IPS-NIHi7 (cell line): ENCODE measurements around the gene DHRS11.
A peak's percentile ranks its signal among the peaks of the same experiment; 100 is the strongest.
"Not testable (repeated sequence)": the region's sequence is repeated elsewhere in the genome, so short reads cannot be mapped to it uniquely, and the experiment has no call there.

Experiments used
- DNase-seq: peaks from one replicate; pipeline ENCODE4 v3.0.0; 2012; ENCODE audit warnings: mixed read lengths; ENCODE audit errors: extremely low spot score

The DHRS11 gene

DNA sequence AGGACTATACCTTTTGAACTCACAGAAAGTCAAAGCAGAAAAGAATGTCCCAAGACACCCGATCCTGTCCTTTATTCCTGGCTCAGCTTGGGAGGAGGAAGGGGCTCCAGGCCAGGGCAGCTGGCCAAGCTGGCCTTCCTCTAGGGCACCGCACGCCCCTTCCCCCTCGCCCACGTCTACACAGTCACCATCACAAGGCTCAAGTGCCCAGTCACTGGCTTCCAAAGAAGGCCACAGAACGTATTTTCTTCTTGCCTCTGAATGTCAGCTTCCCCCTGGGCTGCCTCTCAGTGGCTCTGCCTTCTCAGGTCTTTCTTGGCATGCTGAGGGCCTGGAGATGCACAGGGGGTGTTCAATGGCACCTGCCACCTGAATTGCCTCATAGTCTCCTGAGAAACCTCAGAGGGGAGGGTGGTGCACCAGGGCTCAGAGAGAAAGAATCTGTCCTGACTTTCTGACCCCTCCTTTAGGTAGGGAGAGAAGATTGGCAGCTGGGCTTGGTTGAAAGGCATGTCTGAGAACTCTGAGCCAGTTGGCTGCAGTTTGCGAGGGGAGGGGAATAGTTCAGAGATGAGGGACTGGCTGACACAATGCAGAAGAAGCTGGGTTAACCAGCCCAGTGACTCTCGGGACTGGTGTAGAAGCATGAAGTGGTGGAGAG lies 2.1 kb downstream of the DHRS11 start:
- no peak for DNase-seq

DNA sequence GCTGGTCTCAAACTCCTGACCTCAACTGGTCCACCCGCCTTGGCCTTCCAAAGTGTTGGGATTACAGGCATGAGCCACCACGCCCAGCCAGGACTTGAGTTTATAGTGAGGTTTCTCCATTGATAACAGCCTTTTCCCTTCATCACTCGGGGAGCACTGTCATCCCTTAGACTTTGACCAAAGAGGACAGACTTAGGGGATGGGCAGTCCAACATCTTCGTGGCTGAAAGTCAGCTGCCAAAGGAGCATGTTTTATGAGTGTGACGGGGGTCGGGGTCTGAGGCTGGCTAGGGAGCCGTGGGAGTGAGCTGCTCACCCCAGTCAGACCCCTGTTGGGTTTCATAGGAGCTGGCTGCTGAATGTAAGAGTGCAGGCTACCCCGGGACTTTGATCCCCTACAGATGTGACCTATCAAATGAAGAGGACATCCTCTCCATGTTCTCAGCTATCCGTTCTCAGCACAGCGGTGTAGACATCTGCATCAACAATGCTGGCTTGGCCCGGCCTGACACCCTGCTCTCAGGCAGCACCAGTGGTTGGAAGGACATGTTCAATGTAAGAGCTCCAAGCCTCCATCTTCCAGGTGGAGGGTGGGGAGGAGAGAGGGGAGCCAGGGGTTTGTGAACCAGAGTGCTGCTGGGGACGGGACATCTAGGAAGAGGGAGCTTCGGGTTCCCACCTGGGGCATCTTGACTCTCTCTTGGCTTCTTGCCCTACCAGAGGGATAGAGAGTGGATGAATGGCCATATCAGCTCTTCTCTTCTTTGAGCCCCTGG lies 3.1 kb downstream of the DHRS11 start:
- DNase-seq: no peak

DNA sequence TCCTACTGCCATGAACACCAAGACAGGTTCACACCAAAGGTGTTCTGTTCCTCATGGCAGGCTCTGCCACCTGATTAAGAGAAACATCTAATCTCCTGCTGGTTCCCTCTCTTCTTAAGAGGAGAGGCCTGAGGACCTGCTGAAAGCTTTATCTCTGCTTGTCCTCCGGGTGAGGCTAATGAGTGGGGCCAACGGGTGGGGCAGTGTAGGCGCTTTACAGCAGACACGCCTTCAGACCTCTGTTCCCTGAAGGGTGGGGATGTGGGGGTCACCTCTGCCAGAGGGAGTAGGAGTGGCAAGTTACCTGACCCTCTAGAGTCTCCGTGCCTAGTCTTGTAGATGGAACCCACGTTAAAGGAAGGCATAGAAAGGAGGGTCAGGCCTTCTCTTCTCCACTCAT lies 5.5 kb downstream of the DHRS11 start:
- no peak for DNase-seq

GRCh38 chr17:36597866-36598777 lies 6.4 kb downstream of the DHRS11 start:
- no peak for DNase-seq

DNA sequence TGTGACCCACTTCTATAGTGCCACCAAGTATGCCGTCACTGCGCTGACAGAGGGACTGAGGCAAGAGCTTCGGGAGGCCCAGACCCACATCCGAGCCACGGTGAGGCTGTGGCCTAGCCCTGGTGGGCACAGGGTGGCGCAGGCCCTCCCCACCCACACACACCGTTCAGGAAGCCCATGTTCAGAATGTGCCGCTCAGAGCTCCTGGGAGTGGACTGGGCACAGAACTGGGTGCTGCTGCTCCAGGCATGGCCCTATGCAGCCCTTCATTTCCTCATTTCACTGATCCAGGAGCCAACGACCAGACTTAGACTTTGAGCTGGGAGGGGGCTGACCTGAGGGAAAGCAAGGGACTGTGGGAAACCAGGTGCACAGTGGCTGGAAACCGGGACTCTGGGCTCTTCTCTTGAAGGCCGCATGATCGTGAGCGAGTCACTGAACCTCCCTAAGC lies 7.3 kb downstream of the DHRS11 start:
- no peak for DNase-seq

- DNase-seq: no peak
These were observed 8.0 kb downstream of the DHRS11 start for GRCh38 chr17:36599546-36600250.

GRCh38 chr17:36600465-36600864 lies 8.8 kb downstream of the DHRS11 start:
- DNase-seq: no peak

DNA sequence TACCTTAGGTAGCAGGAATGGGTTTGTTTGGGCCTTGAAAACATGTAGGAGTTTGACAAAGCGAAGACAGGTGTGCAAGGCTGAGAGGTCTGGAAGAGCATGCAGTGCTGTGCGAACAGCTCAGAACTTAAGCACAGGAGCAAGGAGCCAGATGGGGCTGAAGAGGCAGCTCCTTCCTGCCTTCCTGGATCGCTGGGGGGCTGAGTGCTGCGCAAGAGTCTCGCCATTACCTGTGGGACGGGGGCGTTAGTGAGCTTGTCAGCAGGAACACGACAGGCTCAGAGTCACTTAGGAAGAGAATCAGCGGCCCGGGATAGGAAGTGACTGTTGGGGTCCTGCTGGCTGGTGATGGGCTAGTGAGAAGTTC lies 9.2 kb downstream of the DHRS11 start:
- peak; percentile 56 for DNase-seq

GRCh38 chr17:36601303-36602029 lies 9.8 kb downstream of the DHRS11 start, which contains the start of gene MRM1:
MRM1 (plus strand) TSS chr17:36601583; CDS start chr17:36601811, 228 bp downstream.
- peak; percentile 92 for DNase-seq

GRCh38 chr17:36602030-36602748 lies 10.5 kb downstream of the DHRS11 start:
- DNase-seq: no peak

DNA sequence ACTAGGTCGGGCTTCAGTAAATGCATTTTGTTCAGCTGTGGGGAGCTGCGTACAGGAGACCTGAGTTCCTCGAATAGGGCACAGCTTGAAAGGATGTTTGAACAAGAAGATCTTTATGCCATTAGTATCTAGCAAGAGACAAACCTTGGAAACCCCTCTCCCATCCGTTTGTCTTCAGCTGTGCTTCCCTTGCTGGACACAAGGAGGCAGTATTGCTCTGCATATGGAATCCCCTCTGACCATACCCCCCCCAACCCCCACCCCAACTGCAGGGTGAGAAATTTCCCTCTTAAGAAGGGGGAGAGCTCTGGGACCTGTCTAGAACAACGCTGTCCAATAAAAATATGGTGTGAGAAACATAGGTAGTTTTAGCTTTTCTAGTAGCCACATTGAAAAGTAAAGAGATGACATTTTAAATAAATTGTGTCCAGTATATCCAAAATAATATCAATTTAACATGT lies 11.3 kb downstream of the DHRS11 start:
- peak; percentile 76 for DNase-seq

DNA sequence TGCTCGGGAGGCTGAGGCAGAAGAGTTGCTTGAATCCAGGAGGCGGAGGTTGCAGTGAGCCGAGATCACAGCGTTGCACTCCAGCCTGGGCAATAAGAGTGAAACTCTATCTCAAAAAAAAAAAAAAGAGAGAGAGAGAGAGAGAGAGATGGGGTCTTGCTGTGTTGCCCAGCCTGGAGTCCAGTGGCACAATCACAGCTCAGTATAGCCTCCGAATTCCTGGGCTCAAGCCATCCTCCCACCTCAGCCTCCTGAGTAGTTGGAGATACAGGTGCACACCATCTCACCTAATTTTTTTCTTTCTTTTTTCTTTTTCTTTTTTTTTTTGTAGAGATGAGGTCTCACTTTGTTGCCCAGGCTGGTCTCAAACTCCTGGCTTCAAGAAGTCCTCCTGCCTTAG lies 13.3 kb downstream of the DHRS11 start:
- not testable (repeated sequence) for DNase-seq

DNA sequence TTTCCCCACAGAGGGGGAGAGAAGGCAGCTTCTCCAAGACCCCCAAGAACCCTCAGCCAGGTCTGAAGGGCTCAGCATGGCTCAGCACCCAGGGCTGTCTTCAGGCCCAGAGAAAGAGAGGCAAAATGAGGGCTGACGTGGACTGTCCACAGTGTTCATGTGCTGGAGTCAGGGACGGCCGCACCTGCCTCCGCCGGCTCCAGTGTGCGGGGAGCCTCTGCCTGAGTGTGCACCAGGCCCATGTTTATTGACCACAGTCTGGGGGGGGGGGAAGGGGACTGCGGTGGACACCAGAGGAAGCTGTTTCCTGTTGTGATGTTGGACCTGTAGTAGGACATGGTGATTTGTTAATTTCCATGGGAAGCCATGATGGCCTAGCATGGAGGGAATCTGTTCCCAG lies 16.6 kb downstream of the DHRS11 start:
- DNase-seq: no peak

- DNase-seq: peak; percentile 52
These were observed 17.3 kb downstream of the DHRS11 start for GRCh38 chr17:36608794-36609497.

- DNase-seq: peak; percentile 43
These were observed 17.8 kb downstream of the DHRS11 start for GRCh38 chr17:36609498-36609862.

- no peak for DNase-seq
These were observed 18.8 kb downstream of the DHRS11 start for GRCh38 chr17:36610474-36610873.

DNA sequence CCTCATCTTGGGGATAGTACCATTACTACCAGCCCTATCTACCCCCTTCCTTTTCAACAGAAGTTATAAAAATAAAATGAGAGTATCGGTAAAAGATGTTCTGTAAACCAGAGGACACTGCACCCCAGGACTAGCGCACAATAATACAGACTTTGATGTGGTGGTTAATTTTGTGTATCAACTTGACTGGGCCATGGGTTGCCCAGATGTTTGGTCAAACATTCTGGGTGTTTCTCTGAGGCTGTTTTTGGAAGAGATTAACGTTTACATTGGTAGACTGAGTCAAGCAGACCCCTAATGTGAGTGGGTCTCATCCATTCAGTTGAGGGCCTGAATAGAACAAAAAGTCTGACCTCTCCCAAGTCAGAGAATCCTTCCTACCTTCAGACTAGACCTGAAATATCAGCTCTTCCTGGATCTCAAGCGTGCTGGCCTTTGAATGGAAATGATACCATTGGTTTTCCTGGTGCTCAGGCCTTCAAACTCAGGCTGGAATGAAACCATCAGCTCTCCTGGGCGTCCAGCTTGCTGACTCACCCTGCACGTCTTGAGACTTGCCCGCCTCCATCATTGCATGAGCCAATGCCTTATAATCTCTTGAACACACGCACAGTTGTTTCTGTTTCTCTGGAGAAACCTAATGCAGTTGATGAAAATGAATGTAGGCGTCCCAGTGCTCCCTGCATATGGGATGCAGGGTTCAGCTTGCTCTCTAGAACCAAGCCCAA lies 19.8 kb downstream of the DHRS11 start:
- DNase-seq: no peak

GRCh38 chr17:36612323-36612722 lies 20.6 kb downstream of the DHRS11 start:
- DNase-seq: no peak

DNA sequence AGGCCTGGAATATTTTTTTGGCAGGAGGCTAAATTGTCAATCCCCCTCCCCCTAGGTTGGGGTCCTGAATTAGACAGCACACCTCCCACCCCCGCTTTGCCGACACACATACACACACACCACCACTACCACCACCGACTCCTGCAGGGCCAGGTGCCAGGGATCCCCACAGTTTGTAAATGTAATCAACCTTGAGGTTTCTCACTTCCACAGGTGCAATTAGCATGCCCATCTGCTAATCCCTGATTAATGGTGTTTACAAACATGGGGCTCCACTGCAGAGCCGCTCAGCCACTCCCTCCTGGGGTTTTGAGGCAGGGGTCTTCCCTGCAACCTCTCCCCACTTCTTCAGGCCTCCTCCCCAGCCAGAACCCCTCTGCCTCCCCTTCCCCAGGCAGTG lies 21.5 kb downstream of the DHRS11 start:
- no peak for DNase-seq
